CD4-positive, alpha-beta T cell treated with Interleukin-10 for 1 hour (primary cell): ENCODE results near the gene DCHS1.
"Not testable (repeated sequence)": the region's sequence is repeated elsewhere in the genome, so short reads cannot be mapped to it uniquely, and the experiment has no call there.

Source experiments
- DNase-seq: peaks from one replicate; pipeline ENCODE4 v3.0.0-alpha.2; 2020

The DCHS1 gene

DNA sequence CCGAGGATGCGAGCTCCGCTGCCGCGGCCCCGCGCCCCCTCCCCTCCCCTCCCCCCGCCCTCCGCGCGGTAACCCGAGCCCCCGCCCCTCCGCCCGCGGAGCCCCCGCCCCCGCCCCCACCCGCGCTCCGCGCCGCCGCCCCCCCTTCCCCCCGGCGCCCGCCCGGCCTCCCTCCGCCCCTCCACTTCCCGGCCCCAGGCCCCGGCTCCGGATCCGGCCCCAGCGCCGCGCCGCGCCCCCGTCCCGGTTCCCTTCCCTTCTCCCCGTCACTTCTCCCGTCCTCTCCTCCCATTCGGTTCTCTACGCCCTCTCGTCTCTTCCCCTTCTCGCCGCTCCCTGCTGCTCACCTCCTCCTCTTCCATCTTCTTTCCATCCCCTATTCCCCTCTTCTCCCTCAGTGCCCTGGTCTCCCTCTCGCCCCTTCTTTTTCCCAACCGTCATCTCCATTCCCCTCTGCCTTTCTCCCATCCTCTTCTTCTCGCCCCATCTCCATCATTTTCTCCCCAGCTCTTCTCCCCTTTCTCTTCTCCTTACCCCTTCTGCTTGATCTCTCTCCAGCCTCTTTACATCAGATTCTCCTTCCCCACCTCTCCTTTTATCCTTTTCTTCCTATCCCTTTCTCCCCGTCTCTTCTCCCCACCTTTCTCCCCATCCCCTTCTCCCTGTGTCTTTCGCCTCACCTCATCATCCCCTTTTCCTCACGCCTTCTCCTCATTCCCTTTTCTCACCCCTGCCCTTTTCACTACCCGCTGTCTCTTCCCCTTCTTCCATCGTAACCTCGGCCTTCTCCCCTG, at the start of gene DCHS1:
Gene DCHS1, minus strand, starts transcription at position 20 of the 794 bp plus-strand sequence. CDS start 14,196 bp downstream, outside the sequence.
- peak; percentile 24 for DNase-seq

- peak; percentile 48 for DNase-seq
Measured at GRCh38 chr11:6703247-6704063, 47.8 kb upstream of the DCHS1 start.

- not testable (repeated sequence) for DNase-seq
Measured at GRCh38 chr11:6701955-6702354, 46.3 kb upstream of the DCHS1 start.

- DNase-seq = no peak
Measured at GRCh38 chr11:6695377-6695776, 39.8 kb upstream of the DCHS1 start.

DNA sequence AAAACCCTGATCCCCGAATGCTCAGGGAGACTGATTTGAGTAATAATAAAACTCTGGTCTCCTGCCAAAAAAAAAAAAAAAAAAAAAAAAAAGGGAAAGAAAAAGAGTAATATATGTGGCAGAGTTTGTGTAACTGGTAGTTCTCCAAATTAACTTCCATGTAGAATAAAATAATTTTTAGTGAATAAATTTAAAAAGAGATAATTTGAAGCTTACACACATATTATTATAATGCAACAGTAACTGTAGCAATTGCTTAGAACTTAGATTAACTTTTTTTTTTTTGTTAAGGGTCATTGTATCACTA, 38.6 kb upstream of the DCHS1 start:
- DNase-seq = no peak

DNA sequence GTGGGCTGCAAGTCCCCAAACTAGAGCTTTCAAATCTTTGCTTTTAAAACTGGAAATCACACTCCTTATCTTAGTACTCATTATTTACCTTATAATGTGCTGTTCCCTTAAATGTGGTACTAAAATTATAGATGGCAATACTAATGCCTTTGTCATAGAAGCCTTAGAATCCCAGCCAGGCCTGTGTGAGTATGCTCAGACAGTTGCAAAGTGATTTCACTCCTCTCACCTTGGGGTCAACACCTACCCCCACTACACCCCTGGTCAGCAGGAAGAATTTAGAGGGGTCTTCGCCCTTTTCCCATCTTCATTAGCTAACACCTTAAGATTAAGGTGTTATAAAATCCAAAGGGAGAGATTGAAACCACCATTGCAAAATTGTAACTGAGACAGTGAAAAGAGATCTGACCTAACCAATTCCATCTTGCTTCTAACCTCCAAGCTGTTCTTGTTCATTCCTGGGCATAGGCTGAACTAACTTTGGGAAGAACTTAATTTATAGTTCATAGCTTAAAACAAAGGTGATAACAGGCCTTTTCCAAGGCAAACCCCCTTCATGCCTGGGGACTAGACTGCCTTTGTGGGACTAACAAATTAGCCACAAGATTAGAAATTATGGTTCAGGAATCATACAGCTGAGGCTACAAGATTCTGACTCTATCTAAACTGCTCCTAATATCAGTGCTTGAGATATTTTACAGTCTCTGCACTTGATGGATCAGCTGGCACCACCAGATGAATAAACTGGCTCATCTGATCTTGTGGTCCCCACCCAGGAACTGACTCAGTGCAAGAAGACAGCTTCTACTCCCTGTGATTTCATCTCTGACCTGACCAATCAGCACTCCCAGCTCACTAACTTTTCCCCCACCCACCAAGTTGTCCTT, 38.0 kb upstream of the DCHS1 start:
- peak; percentile 71 for DNase-seq

DNA sequence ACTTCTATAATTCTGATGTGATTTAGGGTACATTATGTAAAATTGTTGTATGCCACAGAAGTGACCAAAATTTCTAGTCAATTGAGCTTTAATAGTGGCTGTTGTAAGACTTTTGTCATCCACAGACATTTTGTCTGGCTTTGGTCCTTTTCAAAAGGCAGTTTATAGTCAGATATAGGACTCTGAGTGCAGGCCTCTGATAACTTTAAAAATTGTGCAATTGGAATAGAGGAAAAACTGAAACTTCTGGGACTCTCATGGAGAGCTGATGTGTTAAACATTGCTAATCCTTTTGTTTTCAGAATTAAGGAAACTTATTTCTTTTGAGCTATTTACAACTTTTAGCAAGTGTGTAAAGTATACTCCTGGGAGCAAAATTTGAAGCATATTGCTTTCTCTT, 36.5 kb upstream of the DCHS1 start:
- DNase-seq = no peak

- not testable (repeated sequence) for DNase-seq
Measured at GRCh38 chr11:6690431-6691132, 35.0 kb upstream of the DCHS1 start.

GRCh38 chr11:6687876-6688275, 32.3 kb upstream of the DCHS1 start:
- DNase-seq = no peak

DNA sequence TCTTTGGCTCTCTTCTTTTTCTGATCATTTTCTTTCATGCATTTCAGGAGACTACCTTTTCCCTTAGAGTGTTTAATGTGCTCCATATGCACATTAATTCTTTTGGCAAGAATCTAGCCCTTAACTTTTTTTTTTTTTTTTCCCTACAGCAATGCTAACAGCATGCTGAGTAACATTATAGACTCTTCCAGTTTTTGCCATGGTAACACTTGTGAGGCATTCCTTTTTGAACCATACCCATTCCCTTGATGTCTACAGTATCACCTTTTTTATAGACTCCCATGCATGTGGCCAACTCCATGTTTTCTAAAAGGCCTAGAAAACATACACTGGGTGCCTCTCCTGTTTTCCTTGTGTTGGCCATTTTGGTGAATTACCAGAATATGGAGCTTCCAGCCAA, 30.4 kb upstream of the DCHS1 start:
- no peak for DNase-seq

- DNase-seq = not testable (repeated sequence)
Measured at GRCh38 chr11:6684068-6684467, 28.5 kb upstream of the DCHS1 start.

DNA sequence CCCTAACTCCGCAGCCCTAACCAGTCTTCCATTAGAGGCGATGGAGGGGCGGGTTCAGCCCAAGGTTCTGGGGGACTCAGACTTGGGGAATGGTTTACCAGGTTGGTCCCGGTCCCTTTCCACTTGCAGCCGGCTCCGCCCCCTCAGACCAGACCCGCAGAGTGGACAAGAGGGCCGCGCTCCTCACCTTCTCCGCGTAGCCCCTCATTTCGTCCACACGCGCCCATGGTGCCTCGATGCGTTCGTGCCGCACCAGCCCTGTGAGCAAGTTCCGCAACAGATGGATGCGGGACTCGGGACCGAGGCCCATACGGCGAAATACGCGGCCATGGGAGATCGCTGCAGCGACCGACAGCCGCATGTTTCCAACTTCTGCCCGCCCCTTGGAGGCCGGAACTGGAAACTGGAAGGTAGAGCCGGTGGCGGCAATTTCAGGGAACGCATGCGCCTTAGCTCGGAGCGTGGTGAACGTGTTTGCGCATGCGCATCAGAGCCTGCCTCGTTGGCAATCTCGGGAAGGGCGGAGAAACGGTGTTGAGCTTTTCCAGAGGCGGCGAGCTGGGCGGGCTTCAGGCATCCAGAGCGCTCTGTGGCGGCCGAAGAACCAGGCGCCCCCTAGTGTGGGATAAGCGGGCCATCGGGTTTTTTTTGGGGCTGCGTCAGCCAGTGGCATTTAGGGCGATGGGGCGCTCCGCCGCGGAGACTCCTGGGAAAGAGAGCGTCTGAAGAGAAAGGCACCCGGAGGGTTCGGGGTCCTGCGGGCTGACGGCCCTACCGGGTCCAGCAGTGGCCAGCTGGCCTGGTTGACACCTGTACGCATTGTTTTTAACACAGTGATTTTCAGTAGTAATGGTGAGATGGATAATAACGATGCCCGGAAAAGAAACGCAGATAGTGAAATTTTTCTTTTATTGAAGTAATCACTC, 27.6 kb upstream of the DCHS1 start, which contains the start of gene MRPL17:
Gene MRPL17, minus strand, starts transcription at position 405 of the 926 bp plus-strand sequence. Its CDS starts 44 bp downstream, at position 361.
- peak; percentile 100 for DNase-seq

GRCh38 chr11:6682591-6682935, 27.0 kb upstream of the DCHS1 start:
- no peak for DNase-seq

DNA sequence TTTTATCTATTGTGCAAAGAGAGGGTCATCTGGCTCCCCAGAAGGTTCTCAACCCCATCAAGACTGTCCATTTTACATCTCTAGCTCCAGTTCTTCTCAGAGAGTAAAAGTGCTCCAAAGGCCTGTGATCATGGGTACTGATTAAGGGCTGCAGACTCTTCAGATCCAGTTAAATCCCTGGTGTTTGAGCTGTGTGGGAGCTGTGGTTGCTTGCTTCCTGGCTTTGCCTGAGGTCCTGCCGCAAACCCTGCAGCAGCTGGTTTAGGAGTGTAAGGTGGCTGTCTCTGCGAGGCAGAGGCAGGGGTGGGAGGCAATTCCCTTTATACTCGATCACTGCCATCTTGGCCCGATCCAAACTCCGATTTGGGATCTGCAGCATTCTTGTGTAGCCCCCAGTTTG, 26.3 kb upstream of the DCHS1 start:
- no peak for DNase-seq

- no peak for DNase-seq
Measured at GRCh38 chr11:6681505-6681904, 25.9 kb upstream of the DCHS1 start.

- no peak for DNase-seq
Measured at GRCh38 chr11:6677018-6677417, 21.4 kb upstream of the DCHS1 start.

- no peak for DNase-seq
Measured at GRCh38 chr11:6674862-6675261, 19.3 kb upstream of the DCHS1 start.

GRCh38 chr11:6674219-6674597, 18.6 kb upstream of the DCHS1 start:
- DNase-seq = no peak

DNA sequence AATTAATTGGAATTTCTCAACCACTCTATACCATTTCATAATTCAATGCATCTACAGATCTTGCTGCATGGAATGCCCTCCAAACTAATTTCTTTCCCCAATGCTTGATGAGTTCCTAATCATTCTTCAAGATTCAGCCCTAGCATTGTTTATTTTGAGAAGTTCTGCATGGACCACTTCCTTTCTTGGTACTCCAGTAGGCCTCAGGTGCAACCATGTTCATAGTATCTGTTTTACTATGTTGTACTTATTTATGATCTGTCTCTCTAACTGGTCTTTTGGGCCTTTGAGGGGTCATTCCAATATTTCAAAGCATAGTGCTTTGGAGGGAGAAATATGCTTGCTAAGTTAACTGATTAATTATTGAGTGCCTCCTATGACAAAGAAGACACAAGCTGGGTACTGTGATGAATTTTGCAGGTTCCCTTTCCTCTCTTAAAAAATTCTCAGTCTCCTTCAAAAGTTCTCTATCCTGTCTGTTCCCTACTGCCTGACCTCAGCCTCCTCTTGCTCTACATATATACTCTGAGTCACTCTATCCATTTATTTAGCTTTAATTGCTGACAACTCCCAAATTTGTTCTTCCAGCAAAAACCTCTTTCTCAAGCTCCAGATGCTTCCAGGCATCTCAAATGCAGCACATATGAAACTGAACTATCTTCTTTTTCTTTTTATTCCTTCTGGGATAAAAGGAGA, 18.1 kb upstream of the DCHS1 start:
- no peak for DNase-seq

DNA sequence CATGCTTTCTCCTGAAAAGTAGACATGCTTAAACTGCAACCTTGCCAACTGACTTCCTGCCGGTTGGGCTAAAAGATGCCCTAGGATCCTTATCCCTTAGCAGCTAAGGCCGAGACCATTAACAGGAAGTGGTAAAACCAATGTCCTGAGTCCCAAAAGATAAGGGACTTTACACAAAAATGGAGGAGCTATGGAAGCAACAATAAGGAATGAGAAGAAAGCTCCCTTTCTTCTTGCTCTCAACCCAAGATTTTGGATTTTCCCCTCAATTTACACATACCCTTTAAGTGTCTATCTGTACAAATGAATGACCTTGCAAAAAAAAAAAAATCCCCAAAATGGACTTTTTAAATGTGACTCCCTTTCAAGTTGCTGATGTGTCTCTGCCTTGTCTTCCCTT, 16.4 kb upstream of the DCHS1 start:
- no peak for DNase-seq
